ENCODE data around the gene ERN1.
A peak's percentile ranks its signal among the peaks of the same experiment; 100 is the strongest.
"Not testable (repeated sequence)": the region's sequence is repeated elsewhere in the genome, so short reads cannot be mapped to it uniquely, and the experiment has no call there.

ERN1 gene

DNA sequence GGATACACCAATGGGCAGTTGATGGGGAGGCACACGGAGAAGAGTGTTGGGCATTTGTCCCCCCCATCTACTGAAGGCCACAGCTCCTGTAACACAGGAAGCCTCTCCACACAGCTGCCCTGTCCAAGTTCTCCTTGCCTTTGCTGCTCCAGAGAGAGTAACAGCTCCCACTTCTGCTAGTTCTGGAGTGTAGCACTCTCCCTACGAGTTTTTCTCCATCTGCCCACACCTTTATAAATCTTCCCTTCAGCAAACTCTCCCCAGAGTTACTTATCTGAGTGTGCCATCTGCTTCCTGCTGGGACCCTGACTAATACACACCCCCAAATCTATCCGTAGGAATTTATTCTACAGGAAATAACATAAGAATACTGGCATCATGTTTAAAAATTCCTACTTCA lies 42.6 kb upstream of the ERN1 start:
- H2BK120ac ChIP-seq (ENCODE audit: low read depth, low read length): no peak overlapping the region
- H3K27me3 ChIP-seq (ENCODE audit: control insufficient read depth in 3 of 3, insufficient read depth in 3 of 3, low read depth in 1 of 3, low read length in 3 of 3): no peaks in the 10 kb centered on the region
- H3K9ac ChIP-seq (ENCODE audit: low read depth, low read length, poor library complexity): peak overlapping the region; percentile 3
- no peak overlapping the region for H3K4ac ChIP-seq (ENCODE audit: low read length)
- H3K27ac ChIP-seq (replicated peaks; ENCODE audit: low read length): no peak overlapping the region
- H2BK12ac ChIP-seq (ENCODE audit: low read length): no peak overlapping the region
- no peak overlapping the region for H3K4me3 ChIP-seq (ENCODE audit: low read length in 2 of 2)
- H2BK5ac ChIP-seq (ENCODE audit: low read length): no peak overlapping the region
- WGBS, 2 donors (ENCODE audit: extremely low coverage in 2 of 2, insufficient read length in 2 of 2, insufficient replicate concordance in 1 of 2): no CpG with 5 or more reads among the region's 3 CpGs
- peaks cover 0 to 1% of the 10 kb centered on the region in 2 donors for H3K9me3 ChIP-seq (replicated peaks in 1 of 2; ENCODE audit: control insufficient read depth in 2 of 2, insufficient read depth in 1 of 2, low read depth in 1 of 2, low read length in 2 of 2)
- no peak overlapping the region for H2AFZ ChIP-seq (ENCODE audit: low read length)
- H3K4me2 ChIP-seq (ENCODE audit: insufficient read depth, low read length, poor library complexity, severe bottlenecking): no peak overlapping the region
- H4K91ac ChIP-seq (ENCODE audit: low read depth, low read length, poor library complexity): no peak overlapping the region
- no peak overlapping the region for H3K18ac ChIP-seq (ENCODE audit: low read length)
- H2AK5ac ChIP-seq (ENCODE audit: low read depth, low read length): no peak overlapping the region
- H2BK15ac ChIP-seq (ENCODE audit: low read length): no peak overlapping the region
- no peak overlapping the region for H3K23ac ChIP-seq (ENCODE audit: low read depth, low read length, poor library complexity)
- no peaks in the 10 kb centered on the region for H3K79me1 ChIP-seq (ENCODE audit: low read depth, low read length)
- H3K4me1 ChIP-seq (ENCODE audit: control insufficient read depth in 2 of 2, insufficient read depth in 1 of 2, low read depth in 1 of 2, low read length in 2 of 2): peaks cover 0 to 3% of the 10 kb centered on the region in 2 donors
- peaks cover 1 to 44% of the 10 kb centered on the region in 2 donors for H3K36me3 ChIP-seq (replicated peaks in 1 of 2; ENCODE audit: control insufficient read depth in 2 of 2, insufficient read depth in 2 of 2, low read length in 2 of 2)
- no peak overlapping the region for H4K8ac ChIP-seq (ENCODE audit: low read depth, low read length)
- H3K14ac ChIP-seq (ENCODE audit: low read length): peak overlapping the region; percentile 77
- no peak for DNase-seq (ENCODE audit: low spot score)

DNA sequence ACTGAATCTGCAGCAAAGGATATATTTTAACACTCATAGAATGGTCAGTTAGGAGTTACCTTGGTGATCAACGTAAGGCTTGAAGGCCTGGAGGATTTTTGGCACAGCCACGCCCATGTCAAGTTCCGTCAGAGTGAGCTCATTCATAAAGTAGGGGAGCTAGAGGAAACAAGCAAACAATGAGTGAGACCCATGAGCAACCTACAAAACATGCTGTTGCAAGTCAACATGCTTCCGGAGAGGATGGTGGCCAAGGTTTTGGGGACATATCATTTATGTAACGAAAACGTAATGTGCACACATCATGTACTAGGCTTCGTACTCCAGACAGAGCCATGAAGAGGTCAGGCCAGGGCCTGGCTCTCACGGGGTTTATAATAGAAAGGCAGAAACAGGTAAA lies 41.1 kb upstream of the ERN1 start:
- peaks cover 0 to 1% of the 10 kb centered on the region in 2 donors for H3K9me3 ChIP-seq (replicated peaks in 1 of 2; ENCODE audit: control insufficient read depth in 2 of 2, insufficient read depth in 1 of 2, low read depth in 1 of 2, low read length in 2 of 2)
- no peak for DNase-seq (ENCODE audit: low spot score)
- no peak overlapping the region for H4K8ac ChIP-seq (ENCODE audit: low read depth, low read length)
- no peak overlapping the region for H2BK12ac ChIP-seq (ENCODE audit: low read length)
- no peak overlapping the region for H3K4me3 ChIP-seq (ENCODE audit: low read length in 2 of 2)
- H3K79me1 ChIP-seq (ENCODE audit: low read depth, low read length): no peaks in the 10 kb centered on the region
- no peak overlapping the region for H3K23ac ChIP-seq (ENCODE audit: low read depth, low read length, poor library complexity)
- H3K14ac ChIP-seq (ENCODE audit: low read length): no peak overlapping the region
- H2AFZ ChIP-seq (ENCODE audit: low read length): no peak overlapping the region
- no peak overlapping the region for H4K91ac ChIP-seq (ENCODE audit: low read depth, low read length, poor library complexity)
- H3K18ac ChIP-seq (ENCODE audit: low read length): no peak overlapping the region
- H2BK15ac ChIP-seq (ENCODE audit: low read length): no peak overlapping the region
- no peak overlapping the region for H2BK120ac ChIP-seq (ENCODE audit: low read depth, low read length)
- no peak overlapping the region for H3K27ac ChIP-seq (replicated peaks; ENCODE audit: low read length)
- H3K36me3 ChIP-seq (replicated peaks in 1 of 2; ENCODE audit: control insufficient read depth in 2 of 2, insufficient read depth in 2 of 2, low read length in 2 of 2): peaks cover 1 to 35% of the 10 kb centered on the region in 2 donors
- no CpG with 5 or more reads among the region's 8 CpGs for WGBS, 2 donors (ENCODE audit: extremely low coverage in 2 of 2, insufficient read length in 2 of 2, insufficient replicate concordance in 1 of 2)
- H3K4ac ChIP-seq (ENCODE audit: low read length): no peak overlapping the region
- no peak overlapping the region for H3K4me2 ChIP-seq (ENCODE audit: insufficient read depth, low read length, poor library complexity, severe bottlenecking)
- peaks cover 0 to 4% of the 10 kb centered on the region in 2 donors for H3K4me1 ChIP-seq (ENCODE audit: control insufficient read depth in 2 of 2, insufficient read depth in 1 of 2, low read depth in 1 of 2, low read length in 2 of 2)
- H2AK5ac ChIP-seq (ENCODE audit: low read depth, low read length): no peak overlapping the region
- H3K27me3 ChIP-seq (ENCODE audit: control insufficient read depth in 3 of 3, insufficient read depth in 3 of 3, low read depth in 1 of 3, low read length in 3 of 3): no peaks in the 10 kb centered on the region
- no peak overlapping the region for H2BK5ac ChIP-seq (ENCODE audit: low read length)
- H3K9ac ChIP-seq (ENCODE audit: low read depth, low read length, poor library complexity): no peak overlapping the region

DNA sequence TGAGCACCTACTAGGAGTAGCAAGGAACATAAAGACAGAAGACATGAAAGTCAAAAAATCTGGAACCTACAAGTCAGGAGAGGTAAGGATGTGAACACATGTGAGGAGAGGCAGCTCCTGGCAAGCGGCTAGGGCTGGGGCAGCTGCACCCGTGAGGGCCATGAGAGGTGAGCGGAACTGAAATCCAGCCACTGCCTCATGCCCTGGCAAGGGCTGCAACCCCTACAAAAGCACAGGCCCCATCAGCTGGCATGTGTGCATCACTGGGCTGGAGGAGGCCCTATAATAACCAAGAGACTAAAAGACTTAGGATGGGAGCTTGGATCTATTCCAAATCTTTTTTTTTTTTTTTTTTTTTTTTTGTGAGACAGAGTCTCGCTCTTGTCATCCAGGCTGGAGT lies 40.3 kb upstream of the ERN1 start:
- Histone ChIP-seq H3K9ac (ENCODE audit: low read depth, low read length, poor library complexity) (no peak overlapping the region), H3K23ac (ENCODE audit: low read depth, low read length, poor library complexity) (no peak overlapping the region), H2AFZ (ENCODE audit: low read length) (no peak overlapping the region), H2BK120ac (ENCODE audit: low read depth, low read length) (no peak overlapping the region), H2BK5ac (ENCODE audit: low read length) (no peak overlapping the region), H3K36me3 (replicated peaks in 1 of 2; ENCODE audit: control insufficient read depth in 2 of 2, insufficient read depth in 2 of 2, low read length in 2 of 2) (peaks cover 4 to 34% of the 10 kb centered on the region in 2 donors), H3K79me1 (ENCODE audit: low read depth, low read length) (no peaks in the 10 kb centered on the region), H3K4me3 (ENCODE audit: low read length in 2 of 2) (no peak overlapping the region), H3K27ac (replicated peaks; ENCODE audit: low read length) (no peak overlapping the region), H2BK15ac (ENCODE audit: low read length) (no peak overlapping the region), H3K4ac (ENCODE audit: low read length) (no peak overlapping the region), H3K4me1 (ENCODE audit: control insufficient read depth in 2 of 2, insufficient read depth in 1 of 2, low read depth in 1 of 2, low read length in 2 of 2) (peaks cover 0 to 3% of the 10 kb centered on the region in 2 donors), H3K18ac (ENCODE audit: low read length) (no peak overlapping the region), H3K4me2 (ENCODE audit: insufficient read depth, low read length, poor library complexity, severe bottlenecking) (no peak overlapping the region), H3K9me3 (replicated peaks in 1 of 2; ENCODE audit: control insufficient read depth in 2 of 2, insufficient read depth in 1 of 2, low read depth in 1 of 2, low read length in 2 of 2) (no peaks in the 10 kb centered on the region), H4K8ac (ENCODE audit: low read depth, low read length) (no peak overlapping the region), H2AK5ac (ENCODE audit: low read depth, low read length) (no peak overlapping the region), H2BK12ac (ENCODE audit: low read length) (no peak overlapping the region), H3K27me3 (ENCODE audit: control insufficient read depth in 3 of 3, insufficient read depth in 3 of 3, low read depth in 1 of 3, low read length in 3 of 3) (no peaks in the 10 kb centered on the region), H3K14ac (ENCODE audit: low read length) (no peak overlapping the region), H4K91ac (ENCODE audit: low read depth, low read length, poor library complexity) (no peak overlapping the region)
- no peak for DNase-seq (ENCODE audit: low spot score)
- no CpG with 5 or more reads among the region's 4 CpGs for WGBS, 2 donors (ENCODE audit: extremely low coverage in 2 of 2, insufficient read length in 2 of 2, insufficient replicate concordance in 1 of 2)

DNA sequence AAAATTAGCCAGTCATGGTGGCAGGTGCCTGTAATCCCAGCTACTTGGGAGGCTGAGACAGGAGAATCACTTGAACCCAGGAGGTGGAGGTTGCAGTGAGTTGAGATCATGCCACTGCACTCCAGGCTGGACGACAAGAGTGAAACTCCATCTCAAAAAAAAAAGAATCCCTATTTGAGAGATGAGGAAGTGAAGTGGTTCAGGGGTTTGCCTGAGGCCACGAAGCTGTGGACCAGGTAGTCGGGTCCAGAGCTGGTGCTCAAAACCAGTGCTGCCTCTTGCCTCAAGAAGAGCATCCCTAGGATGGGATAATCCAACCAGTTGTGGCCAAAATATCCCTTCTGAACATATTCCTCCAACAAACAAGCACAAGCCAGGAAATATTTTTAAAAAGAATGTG lies 37.7 kb upstream of the ERN1 start:
- not testable (repeated sequence) for H2BK120ac ChIP-seq (ENCODE audit: low read depth, low read length); H4K91ac ChIP-seq (ENCODE audit: low read depth, low read length, poor library complexity); H3K4me1 ChIP-seq (ENCODE audit: control insufficient read depth in 2 of 2, insufficient read depth in 1 of 2, low read depth in 1 of 2, low read length in 2 of 2); H3K4me2 ChIP-seq (ENCODE audit: insufficient read depth, low read length, poor library complexity, severe bottlenecking); DNase-seq (ENCODE audit: low spot score); H3K23ac ChIP-seq (ENCODE audit: low read depth, low read length, poor library complexity); H3K4ac ChIP-seq (ENCODE audit: low read length); H3K9ac ChIP-seq (ENCODE audit: low read depth, low read length, poor library complexity); H3K14ac ChIP-seq (ENCODE audit: low read length); H3K27ac ChIP-seq (replicated peaks; ENCODE audit: low read length); H3K4me3 ChIP-seq (ENCODE audit: low read length in 2 of 2); H2AFZ ChIP-seq (ENCODE audit: low read length); H2BK15ac ChIP-seq (ENCODE audit: low read length); H4K8ac ChIP-seq (ENCODE audit: low read depth, low read length); H3K79me1 ChIP-seq (ENCODE audit: low read depth, low read length); H2BK5ac ChIP-seq (ENCODE audit: low read length); H3K27me3 ChIP-seq (ENCODE audit: control insufficient read depth in 3 of 3, insufficient read depth in 3 of 3, low read depth in 1 of 3, low read length in 3 of 3); H3K18ac ChIP-seq (ENCODE audit: low read length); H2BK12ac ChIP-seq (ENCODE audit: low read length); H3K9me3 ChIP-seq (replicated peaks in 1 of 2; ENCODE audit: control insufficient read depth in 2 of 2, insufficient read depth in 1 of 2, low read depth in 1 of 2, low read length in 2 of 2); H2AK5ac ChIP-seq (ENCODE audit: low read depth, low read length)
- peaks cover 4 to 29% of the 10 kb centered on the region in 2 donors for H3K36me3 ChIP-seq (replicated peaks in 1 of 2; ENCODE audit: control insufficient read depth in 2 of 2, insufficient read depth in 2 of 2, low read length in 2 of 2)
- no CpG with 5 or more reads among the region's 3 CpGs for WGBS, 2 donors (ENCODE audit: extremely low coverage in 2 of 2, insufficient read length in 2 of 2, insufficient replicate concordance in 1 of 2)
